HEK293 (cell line): ENCODE data around the gene APEX1.
A peak's percentile ranks its signal among the peaks of the same experiment; 100 is the strongest.

Source experiments
- CTCF ChIP-seq: fragments of 450-650 bp; formaldehyde crosslinking; IDR thresholded peaks from 2 replicates; pipeline ENCODE4 v1.5.1; 2016; ENCODE audit warnings: missing biosample characterization, missing genetic modification characterization
- HOXA7 ChIP-seq: sonication (generic); formaldehyde crosslinking; IDR thresholded peaks from 2 replicates; pipeline ENCODE4 v1.8.1; 2022; ENCODE audit warnings: missing genetic modification reagents, borderline replicate concordance
- IKZF3 ChIP-seq: fragments of 450-650 bp; IDR thresholded peaks from 2 replicates; pipeline ENCODE4 v1.5.0; 2018; ENCODE audit warnings: missing biosample characterization, mild to moderate bottlenecking, missing genetic modification characterization, moderate library complexity
- SCRT1 ChIP-seq: fragments of 450-650 bp; formaldehyde crosslinking; IDR thresholded peaks from 2 replicates; pipeline ENCODE4 v1.5.1; 2016; ENCODE audit warnings: missing biosample characterization, missing genetic modification characterization, borderline replicate concordance
- SETDB1 ChIP-seq: IDR thresholded peaks from one replicate; pipeline ENCODE4 v1.6.1; 2017; ENCODE audit warnings: mild to moderate bottlenecking, low read length, moderate library complexity, mixed read lengths; ENCODE audit not compliant: insufficient read length
- ZBTB26 ChIP-seq: fragments of 450-650 bp; formaldehyde crosslinking; optimal IDR thresholded peaks from 2 replicates; pipeline ENCODE3; 2016; ENCODE audit warnings: missing biosample characterization, mild to moderate bottlenecking, missing genetic modification characterization
- ZBTB49 ChIP-seq: fragments of 450-650 bp; formaldehyde crosslinking; IDR thresholded peaks from 2 replicates; pipeline ENCODE4 v1.5.1; 2016; ENCODE audit warnings: missing biosample characterization, missing genetic modification characterization, low read depth
- ZNF133 ChIP-seq: fragments of 450-650 bp; formaldehyde crosslinking; IDR thresholded peaks from 2 replicates; pipeline ENCODE4 v1.5.1; 2016; ENCODE audit warnings: missing biosample characterization, missing genetic modification characterization
- ZNF138 ChIP-seq: fragments of 450-650 bp; formaldehyde crosslinking; IDR thresholded peaks from 2 replicates; pipeline ENCODE4 v1.5.1; 2016; ENCODE audit warnings: missing biosample characterization, missing genetic modification characterization, borderline replicate concordance
- ZNF2 ChIP-seq: fragments of 450-650 bp; formaldehyde crosslinking; IDR thresholded peaks from 2 replicates; pipeline ENCODE4 v1.5.1; 2016; ENCODE audit warnings: missing biosample characterization, missing genetic modification characterization
- ZNF202 ChIP-seq: fragments of 450-650 bp; formaldehyde crosslinking; IDR thresholded peaks from 2 replicates; pipeline ENCODE4 v1.5.1; 2016; ENCODE audit warnings: missing biosample characterization, missing genetic modification characterization, borderline replicate concordance
- ZNF24 ChIP-seq: fragments of 450-650 bp; formaldehyde crosslinking; IDR thresholded peaks from 2 replicates; pipeline ENCODE4 v1.5.1; 2016; ENCODE audit warnings: missing biosample characterization, missing genetic modification characterization
- ZNF280C ChIP-seq: fragments of 450-650 bp; formaldehyde crosslinking; IDR thresholded peaks from 2 replicates; pipeline ENCODE4 v1.5.1; 2016; ENCODE audit warnings: missing biosample characterization, missing genetic modification characterization
- ZNF362 ChIP-seq: fragments of 450-650 bp; formaldehyde crosslinking; IDR thresholded peaks from 2 replicates; pipeline ENCODE4 v1.5.1; 2016; ENCODE audit warnings: missing biosample characterization, missing genetic modification characterization
- ZNF391 ChIP-seq: fragments of 450-650 bp; formaldehyde crosslinking; IDR thresholded peaks from 2 replicates; pipeline ENCODE4 v1.5.1; 2016; ENCODE audit warnings: low read depth, missing biosample characterization, missing genetic modification characterization, borderline replicate concordance
- ZNF423 ChIP-seq: fragments of 450-650 bp; formaldehyde crosslinking; IDR thresholded peaks from 2 replicates; pipeline ENCODE4 v1.5.1; 2016; ENCODE audit warnings: missing biosample characterization, missing genetic modification characterization
- ZNF433 ChIP-seq: fragments of 450-650 bp; formaldehyde crosslinking; IDR thresholded peaks from 2 replicates; pipeline ENCODE4 v1.5.1; 2016; ENCODE audit warnings: missing biosample characterization, missing genetic modification characterization, low read depth
- ZNF513 ChIP-seq: fragments of 450-650 bp; IDR thresholded peaks from 2 replicates; pipeline ENCODE4 v1.5.1; 2018; ENCODE audit warnings: missing biosample characterization, missing genetic modification characterization
- ZNF514 ChIP-seq: fragments of 450-650 bp; formaldehyde crosslinking; IDR thresholded peaks from 2 replicates; pipeline ENCODE4 v1.5.1; 2016; ENCODE audit warnings: missing biosample characterization, missing genetic modification characterization
- ZNF558 ChIP-seq: fragments of 450-650 bp; formaldehyde crosslinking; IDR thresholded peaks from 2 replicates; pipeline ENCODE4 v1.5.1; 2016; ENCODE audit warnings: missing biosample characterization, missing genetic modification characterization
- ZNF610 ChIP-seq: fragments of 450-650 bp; formaldehyde crosslinking; IDR thresholded peaks from 2 replicates; pipeline ENCODE4 v1.5.1; 2016; ENCODE audit warnings: missing biosample characterization, missing genetic modification characterization, borderline replicate concordance
- ZNF621 ChIP-seq: fragments of 450-650 bp; formaldehyde crosslinking; IDR thresholded peaks from 2 replicates; pipeline ENCODE4 v1.5.1; 2017; ENCODE audit warnings: missing biosample characterization, missing genetic modification characterization
- ZNF645 ChIP-seq: fragments of 450-650 bp; formaldehyde crosslinking; IDR thresholded peaks from 2 replicates; pipeline ENCODE4; 2016; ENCODE audit warnings: missing biosample characterization, missing genetic modification characterization
- ZNF654 ChIP-seq: fragments of 450-650 bp; formaldehyde crosslinking; IDR thresholded peaks from 2 replicates; pipeline ENCODE4 v1.5.1; 2016; ENCODE audit warnings: low read depth, missing biosample characterization, missing genetic modification characterization
- ZNF658 ChIP-seq: fragments of 450-650 bp; formaldehyde crosslinking; IDR thresholded peaks from 2 replicates; pipeline ENCODE4; 2016; ENCODE audit warnings: missing biosample characterization, missing genetic modification characterization
- ZNF677 ChIP-seq: fragments of 450-650 bp; IDR thresholded peaks from 2 replicates; pipeline ENCODE4 v1.5.0; 2018; ENCODE audit warnings: missing biosample characterization, mild to moderate bottlenecking, missing genetic modification characterization, moderate library complexity
- ZNF777 ChIP-seq: fragments of 450-650 bp; formaldehyde crosslinking; IDR thresholded peaks from 2 replicates; pipeline ENCODE4 v1.5.1; 2017; ENCODE audit warnings: missing biosample characterization, missing genetic modification characterization, borderline replicate concordance
- ZSCAN16 ChIP-seq: fragments of 450-650 bp; formaldehyde crosslinking; IDR thresholded peaks from 2 replicates; pipeline ENCODE4 v1.5.1; 2016; ENCODE audit warnings: missing biosample characterization, missing genetic modification characterization

Gene APEX1

GRCh38 chr14:20454516-20455354 is at the start of gene APEX1, which contains the start of gene OSGEP (continued):
- TF ChIP-seq IKZF3 (tag by site-specific recombination) (peak; percentile 77), ZNF133 (tag by site-specific recombination) (no peak), CTCF (tag by site-specific recombination) (no peak; the same call in 1 of the 2 replicates), ZBTB26 (peak; percentile 91), ZNF677 (tag by site-specific recombination) (no peak), ZNF610 (tag by site-specific recombination) (peak; percentile 52; the same call in 1 of the 2 replicates), ZNF621 (tag by site-specific recombination) (no peak), ZBTB49 (tag by site-specific recombination) (no peak), SETDB1 (no peak), ZSCAN16 (no peak), ZNF2 (tag by site-specific recombination) (peak; percentile 24; the same call in 1 of the 2 replicates), ZNF423 (no peak), ZNF280C (tag by site-specific recombination) (no peak), ZNF514 (tag by site-specific recombination) (no peak), ZNF202 (tag by site-specific recombination) (no peak), ZNF777 (tag by site-specific recombination) (no peak), ZNF513 (tag by site-specific recombination) (no peak), ZNF24 (peak; percentile 85), ZNF645 (tag by site-specific recombination) (no peak), ZNF362 (tag by site-specific recombination) (0 out of 2 replicates have a peak, but pooled peaks have one; percentile 59), SCRT1 (tag by site-specific recombination) (no peak), ZNF558 (tag by site-specific recombination) (no peak), ZNF658 (tag by site-specific recombination) (no peak), ZNF433 (tag by site-specific recombination) (no peak), ZNF391 (tag by site-specific recombination) (no peak), ZNF654 (tag by site-specific recombination) (no peak), ZNF138 (tag by site-specific recombination) (no peak), HOXA7 (CRISPR knock-in tag) (no peak)
